DND-41 (cell line): Measurements from ENCODE around the gene FAM222A.

Experiments
- ATAC-seq: fragments of 200-7000 bp; cut with Tn5 transposase; 3 replicates; pipeline ENCODE4 v1.9.1; 2021; ENCODE audit warnings: low read depth; ENCODE audit not compliant: insufficient read depth
- DNase-seq: peaks from one replicate; pipeline ENCODE4 v3.0.0-alpha.2; 2020
- H2AFZ ChIP-seq: 2 replicates; pipeline ENCODE4 v1.6.0; 2012; ENCODE audit warnings: low read depth, low read length
- H3K27ac ChIP-seq: 2 replicates; pipeline ENCODE4 v1.5.1; 2012; ENCODE audit warnings: low read length, inconsistent platforms
- H3K27me3 ChIP-seq: fragments of 200-600 bp; sonication (generic); 2 replicates; pipeline ENCODE4 v1.6.0; 2012; ENCODE audit warnings: low read length, mild to moderate bottlenecking, inconsistent platforms; ENCODE audit not compliant: insufficient read depth, poor library complexity
- H3K36me3 ChIP-seq: 2 replicates; pipeline ENCODE4 v1.5.1; 2012; ENCODE audit warnings: low read length, inconsistent platforms; ENCODE audit not compliant: insufficient read depth
- H3K4me1 ChIP-seq: 2 replicates; pipeline ENCODE4 v1.5.1; 2012; ENCODE audit warnings: mild to moderate bottlenecking, low read length; ENCODE audit not compliant: insufficient read depth
- H3K4me2 ChIP-seq: 2 replicates; pipeline ENCODE4 v1.6.0; 2012; ENCODE audit warnings: mild to moderate bottlenecking, moderate library complexity, low read length, inconsistent platforms; ENCODE audit not compliant: insufficient read depth
- H3K4me3 ChIP-seq, 2 experiments: fragments of 200-600 bp in 1 of 2; shearing (Covaris generic) in 1 of 2; 2 replicates each; pipeline ENCODE4 v1.5.1; 2012 to 2016; ENCODE audit warnings: inconsistent platforms in 2 of 2, low read length in 2 of 2, mild to moderate bottlenecking in 2 of 2, low read depth in 1 of 2, moderate library complexity in 1 of 2
- H3K79me2 ChIP-seq: 2 replicates; pipeline ENCODE4 v1.6.0; 2012; ENCODE audit warnings: low read length, inconsistent platforms; ENCODE audit not compliant: insufficient read depth
- H3K9ac ChIP-seq: 2 replicates; pipeline ENCODE4 v1.6.0; 2012; ENCODE audit warnings: low read depth, mild to moderate bottlenecking, inconsistent platforms, low read length, moderate library complexity
- H3K9me3 ChIP-seq: 2 replicates; pipeline ENCODE4 v1.5.1; 2012; ENCODE audit warnings: low read length, moderate library complexity, mild to moderate bottlenecking, inconsistent platforms; ENCODE audit not compliant: insufficient read depth, severe bottlenecking
- H4K20me1 ChIP-seq: 2 replicates; pipeline ENCODE4 v1.6.0; 2012; ENCODE audit warnings: low read length; ENCODE audit not compliant: insufficient read depth
- EZH2 ChIP-seq: IDR thresholded peaks from 3 replicates; pipeline ENCODE4 v1.6.1; 2012; ENCODE audit warnings: borderline replicate concordance, low read depth, mild to moderate bottlenecking, moderate library complexity, low read length, inconsistent platforms; ENCODE audit not compliant: severe bottlenecking
- TF ChIP-seq, protein P1 (sequence below): IDR thresholded peaks from 2 replicates; pipeline ENCODE4 v1.5.1; 2012; ENCODE audit warnings: borderline replicate concordance, low read length, moderate library complexity, mild to moderate bottlenecking; ENCODE audit not compliant: poor library complexity, severe bottlenecking; ENCODE audit errors: extremely low read depth

The FAM222A gene

GRCh38 chr12:109687250-109687649 lies 26.4 kb upstream of the FAM222A start:
- TF ChIP-seq, protein P1, sequence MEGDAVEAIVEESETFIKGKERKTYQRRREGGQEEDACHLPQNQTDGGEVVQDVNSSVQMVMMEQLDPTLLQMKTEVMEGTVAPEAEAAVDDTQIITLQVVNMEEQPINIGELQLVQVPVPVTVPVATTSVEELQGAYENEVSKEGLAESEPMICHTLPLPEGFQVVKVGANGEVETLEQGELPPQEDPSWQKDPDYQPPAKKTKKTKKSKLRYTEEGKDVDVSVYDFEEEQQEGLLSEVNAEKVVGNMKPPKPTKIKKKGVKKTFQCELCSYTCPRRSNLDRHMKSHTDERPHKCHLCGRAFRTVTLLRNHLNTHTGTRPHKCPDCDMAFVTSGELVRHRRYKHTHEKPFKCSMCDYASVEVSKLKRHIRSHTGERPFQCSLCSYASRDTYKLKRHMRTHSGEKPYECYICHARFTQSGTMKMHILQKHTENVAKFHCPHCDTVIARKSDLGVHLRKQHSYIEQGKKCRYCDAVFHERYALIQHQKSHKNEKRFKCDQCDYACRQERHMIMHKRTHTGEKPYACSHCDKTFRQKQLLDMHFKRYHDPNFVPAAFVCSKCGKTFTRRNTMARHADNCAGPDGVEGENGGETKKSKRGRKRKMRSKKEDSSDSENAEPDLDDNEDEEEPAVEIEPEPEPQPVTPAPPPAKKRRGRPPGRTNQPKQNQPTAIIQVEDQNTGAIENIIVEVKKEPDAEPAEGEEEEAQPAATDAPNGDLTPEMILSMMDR: no peak
- TF ChIP-seq EZH2: no peak
- H3K4me2 ChIP-seq: no peak overlapping the region
- H2AFZ ChIP-seq: no peak overlapping the region
- no peaks in the 10 kb centered on the region for H3K27me3 ChIP-seq
- H3K9me3 ChIP-seq: no peaks in the 10 kb centered on the region
- DNase-seq (no peak), ATAC-seq (no peak)
- no peak overlapping the region for H3K9ac ChIP-seq
- no peaks in the 10 kb centered on the region for H4K20me1 ChIP-seq
- no peak overlapping the region for H3K4me3 ChIP-seq
- H3K36me3 ChIP-seq: no peaks in the 10 kb centered on the region
- no peaks in the 10 kb centered on the region for H3K79me2 ChIP-seq
- no peaks in the 10 kb centered on the region for H3K4me1 ChIP-seq
- no peak overlapping the region for H3K27ac ChIP-seq

- H3K4me2 ChIP-seq: no peak overlapping the region
- no peaks in the 10 kb centered on the region for H3K9me3 ChIP-seq
- no peak for TF ChIP-seq EZH2
- TF ChIP-seq, protein P1: no peak
- H3K36me3 ChIP-seq: no peaks in the 10 kb centered on the region
- H3K27me3 ChIP-seq: peaks cover 5% of the 10 kb centered on the region
- no peaks in the 10 kb centered on the region for H3K4me1 ChIP-seq
- H3K9ac ChIP-seq: no peak overlapping the region
- no peaks in the 10 kb centered on the region for H3K79me2 ChIP-seq
- no peak overlapping the region for H3K27ac ChIP-seq
- DNase-seq: no peak
- no peak overlapping the region for H2AFZ ChIP-seq
- no peak for ATAC-seq
- no peak overlapping the region for H3K4me3 ChIP-seq
- H4K20me1 ChIP-seq: no peaks in the 10 kb centered on the region
Measured at GRCh38 chr12:109689426-109689825, 24.2 kb upstream of the FAM222A start.

- Histone ChIP-seq H3K36me3 (no peaks in the 10 kb centered on the region), H3K27me3 (peaks cover 5% of the 10 kb centered on the region), H2AFZ (no peak overlapping the region), H3K79me2 (no peaks in the 10 kb centered on the region), H4K20me1 (no peaks in the 10 kb centered on the region), H3K27ac (no peak overlapping the region), H3K9me3 (no peaks in the 10 kb centered on the region), H3K4me1 (no peaks in the 10 kb centered on the region), H3K4me3 (no peak overlapping the region), H3K9ac (no peak overlapping the region), H3K4me2 (no peak overlapping the region)
- TF ChIP-seq, protein P1: no peak
- no peak for TF ChIP-seq EZH2
- DNase-seq (no peak), ATAC-seq (no peak)
Measured at GRCh38 chr12:109693160-109693559, 20.5 kb upstream of the FAM222A start.
